ENCODE results near the gene TIMP3.
A peak's percentile ranks its signal among the peaks of the same experiment; 100 is the strongest.

The TIMP3 gene

DNA sequence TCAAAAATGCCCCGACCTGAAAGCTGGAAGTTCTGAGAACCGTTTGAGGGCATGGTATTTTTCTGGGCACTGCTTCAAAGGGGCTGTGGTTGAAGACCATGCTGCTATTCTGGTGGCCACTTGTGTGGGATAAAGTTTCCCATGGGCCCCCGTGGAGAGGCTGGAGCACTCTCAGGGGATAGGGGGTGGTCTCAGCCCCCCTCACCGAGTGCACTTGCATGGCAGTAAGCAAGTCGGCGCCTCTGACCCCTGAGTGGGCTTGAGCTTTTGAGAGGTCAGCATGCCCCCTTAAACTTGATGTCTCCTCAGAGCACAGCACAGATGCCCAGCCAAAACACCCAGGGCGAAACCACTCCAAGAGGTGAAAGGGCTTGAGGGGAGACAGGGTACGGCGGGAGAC lies 35.6 kb downstream of the TIMP3 start:
- H3K4me3 ChIP-seq (ENCODE audit: insufficient read depth in 1 of 2, low read depth in 1 of 2, low read length in 2 of 2), result no peak overlapping the region
- H3K23ac ChIP-seq (ENCODE audit: low read length in 2 of 2), result no peak overlapping the region
- no peak overlapping the region for H3K4me2 ChIP-seq (ENCODE audit: low read length, poor library complexity, severe bottlenecking)
- H3K36me3 ChIP-seq (ENCODE audit: control insufficient read depth in 1 of 2, insufficient read depth in 2 of 2, low read depth in 1 of 2, low read length in 2 of 2), result peaks cover 0 to 85% of the 10 kb centered on the region in 2 experiments
- no peak overlapping the region for H3K4ac ChIP-seq (ENCODE audit: low read depth in 1 of 2, low read length in 2 of 2)
- H3K9ac ChIP-seq (ENCODE audit: low read length), result no peak overlapping the region
- no peak overlapping the region for H2BK5ac ChIP-seq (ENCODE audit: low read depth, low read length, poor library complexity, severe bottlenecking)
- no peak for DNase-seq
- no peaks in the 10 kb centered on the region for H3K9me3 ChIP-seq (ENCODE audit: control insufficient read depth, low read length)
- no peak overlapping the region for H3K14ac ChIP-seq (ENCODE audit: low read length in 2 of 2)
- H3K27me3 ChIP-seq (ENCODE audit: control insufficient read depth in 1 of 2, insufficient read depth in 1 of 2, low read length in 2 of 2), result no peaks in the 10 kb centered on the region
- no peak overlapping the region for H2AK5ac ChIP-seq (ENCODE audit: low read length, severe bottlenecking)
- no peak overlapping the region for H3K27ac ChIP-seq (ENCODE audit: low read length, poor library complexity, severe bottlenecking)
- no peak overlapping the region for H4K91ac ChIP-seq (ENCODE audit: low read length)
- H3K18ac ChIP-seq (ENCODE audit: low read depth in 1 of 2, low read length in 2 of 2), result peak overlapping the region in 1 of 2 experiments; percentile 5
- H2BK15ac ChIP-seq (ENCODE audit: low read depth, poor library complexity, severe bottlenecking), result peak overlapping the region; percentile 67
- H2AFZ ChIP-seq (ENCODE audit: low read depth, low read length), result no peak overlapping the region
- 97% methylated on average over 9 of the region's 9 CpGs for WGBS
- no peaks in the 10 kb centered on the region for H3K79me1 ChIP-seq (replicated peaks; ENCODE audit: low read length, poor library complexity, severe bottlenecking)
- no peak overlapping the region for H2BK120ac ChIP-seq (ENCODE audit: low read depth, low read length)
- no peak overlapping the region for H2BK12ac ChIP-seq (ENCODE audit: low read length in 2 of 2)
- no peak overlapping the region for H4K8ac ChIP-seq (ENCODE audit: low read length)
- no peaks in the 10 kb centered on the region for H3K4me1 ChIP-seq (ENCODE audit: control insufficient read depth, insufficient read depth, low read depth, low read length)

- no peaks in the 10 kb centered on the region for H3K9me3 ChIP-seq (ENCODE audit: control insufficient read depth, low read length)
- H2BK120ac ChIP-seq (ENCODE audit: low read depth, low read length), result no peak overlapping the region
- H3K4ac ChIP-seq (ENCODE audit: low read depth in 1 of 2, low read length in 2 of 2), result no peak overlapping the region
- no peaks in the 10 kb centered on the region for H3K27me3 ChIP-seq (ENCODE audit: control insufficient read depth in 1 of 2, insufficient read depth in 1 of 2, low read length in 2 of 2)
- peaks cover 0 to 83% of the 10 kb centered on the region in 2 experiments for H3K36me3 ChIP-seq (ENCODE audit: control insufficient read depth in 1 of 2, insufficient read depth in 2 of 2, low read depth in 1 of 2, low read length in 2 of 2)
- H3K9ac ChIP-seq (ENCODE audit: low read length), result no peak overlapping the region
- no peaks in the 10 kb centered on the region for H3K4me1 ChIP-seq (ENCODE audit: control insufficient read depth, insufficient read depth, low read depth, low read length)
- H3K4me2 ChIP-seq (ENCODE audit: low read length, poor library complexity, severe bottlenecking), result no peak overlapping the region
- H3K14ac ChIP-seq (ENCODE audit: low read length in 2 of 2), result no peak overlapping the region
- no peak overlapping the region for H3K23ac ChIP-seq (ENCODE audit: low read length in 2 of 2)
- no peak overlapping the region for H3K27ac ChIP-seq (ENCODE audit: low read length, poor library complexity, severe bottlenecking)
- 94% methylated on average over 4 of the region's 4 CpGs for WGBS
- no peak overlapping the region for H2BK5ac ChIP-seq (ENCODE audit: low read depth, low read length, poor library complexity, severe bottlenecking)
- H2AFZ ChIP-seq (ENCODE audit: low read depth, low read length), result no peak overlapping the region
- no peaks in the 10 kb centered on the region for H3K79me1 ChIP-seq (replicated peaks; ENCODE audit: low read length, poor library complexity, severe bottlenecking)
- peak overlapping the region in 1 of 2 experiments; percentile 9 for H3K18ac ChIP-seq (ENCODE audit: low read depth in 1 of 2, low read length in 2 of 2)
- no peak overlapping the region for H2AK5ac ChIP-seq (ENCODE audit: low read length, severe bottlenecking)
- no peak overlapping the region for H3K4me3 ChIP-seq (ENCODE audit: insufficient read depth in 1 of 2, low read depth in 1 of 2, low read length in 2 of 2)
- no peak overlapping the region for H2BK15ac ChIP-seq (ENCODE audit: low read depth, poor library complexity, severe bottlenecking)
- H2BK12ac ChIP-seq (ENCODE audit: low read length in 2 of 2), result no peak overlapping the region
- no peak overlapping the region for H4K8ac ChIP-seq (ENCODE audit: low read length)
- no peak for DNase-seq
- no peak overlapping the region for H4K91ac ChIP-seq (ENCODE audit: low read length)
These were observed 36.3 kb downstream of the TIMP3 start for GRCh38 chr22:32837803-32838202.

DNA sequence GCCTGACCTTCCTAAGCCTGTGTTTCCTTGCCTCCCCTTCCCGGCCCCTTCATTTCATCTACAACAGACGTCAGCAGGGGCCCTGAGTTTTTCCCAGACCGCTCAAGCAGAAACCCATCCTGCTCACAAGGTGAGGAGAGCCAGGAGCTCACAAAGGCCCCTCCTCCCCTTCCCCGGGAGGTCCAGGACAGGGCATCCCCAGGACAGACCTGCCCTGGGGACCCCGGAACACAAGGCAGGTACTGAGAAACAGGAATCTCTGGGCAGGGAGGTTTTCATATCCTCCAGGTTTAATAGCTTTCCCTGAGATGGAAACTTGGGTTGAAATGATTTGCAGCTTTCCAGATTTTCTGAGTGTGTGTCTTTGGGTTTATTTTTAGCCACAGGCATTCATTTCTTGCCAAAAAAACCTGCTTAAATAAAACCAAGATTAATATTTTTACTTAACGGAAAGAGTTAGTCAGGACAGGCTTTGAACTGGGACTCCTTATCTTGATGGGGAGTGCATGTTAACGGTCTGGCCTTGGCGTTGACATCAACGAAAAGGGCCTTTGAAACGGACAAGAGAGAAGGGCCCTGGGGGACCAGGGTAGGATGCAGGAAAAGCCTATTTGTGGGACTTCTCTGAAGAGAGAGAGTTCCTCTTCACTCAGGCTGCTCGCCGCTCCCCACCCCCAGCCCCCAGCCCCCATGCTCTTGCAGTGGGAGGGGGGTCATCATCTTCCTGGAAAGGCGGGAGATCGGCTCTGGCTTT lies 38.5 kb downstream of the TIMP3 start:
- Histone ChIP-seq H3K79me1 (replicated peaks; ENCODE audit: low read length, poor library complexity, severe bottlenecking) (no peaks in the 10 kb centered on the region), H3K4me2 (ENCODE audit: low read length, poor library complexity, severe bottlenecking) (no peak overlapping the region), H3K36me3 (ENCODE audit: control insufficient read depth in 1 of 2, insufficient read depth in 2 of 2, low read depth in 1 of 2, low read length in 2 of 2) (peaks cover 0 to 80% of the 10 kb centered on the region in 2 experiments), H3K9ac (ENCODE audit: low read length) (peak overlapping the region; percentile 44), H3K27ac (ENCODE audit: low read length, poor library complexity, severe bottlenecking) (no peak overlapping the region), H2BK120ac (ENCODE audit: low read depth, low read length) (no peak overlapping the region), H2BK5ac (ENCODE audit: low read depth, low read length, poor library complexity, severe bottlenecking) (no peak overlapping the region), H3K4ac (ENCODE audit: low read depth in 1 of 2, low read length in 2 of 2) (peak overlapping the region in 1 of 2 experiments; percentile 30), H4K8ac (ENCODE audit: low read length) (no peak overlapping the region), H2BK15ac (ENCODE audit: low read depth, poor library complexity, severe bottlenecking) (peak overlapping the region; percentile 16), H3K14ac (ENCODE audit: low read length in 2 of 2) (no peak overlapping the region), H2BK12ac (ENCODE audit: low read length in 2 of 2) (no peak overlapping the region), H2AFZ (ENCODE audit: low read depth, low read length) (no peak overlapping the region), H3K27me3 (ENCODE audit: control insufficient read depth in 1 of 2, insufficient read depth in 1 of 2, low read length in 2 of 2) (no peaks in the 10 kb centered on the region), H4K91ac (ENCODE audit: low read length) (no peak overlapping the region), H3K23ac (ENCODE audit: low read length in 2 of 2) (no peak overlapping the region), H3K4me1 (ENCODE audit: control insufficient read depth, insufficient read depth, low read depth, low read length) (no peaks in the 10 kb centered on the region), H2AK5ac (ENCODE audit: low read length, severe bottlenecking) (no peak overlapping the region), H3K18ac (ENCODE audit: low read depth in 1 of 2, low read length in 2 of 2) (peak overlapping the region in 1 of 2 experiments; percentile 46), H3K4me3 (ENCODE audit: insufficient read depth in 1 of 2, low read depth in 1 of 2, low read length in 2 of 2) (no peak overlapping the region), H3K9me3 (ENCODE audit: control insufficient read depth, low read length) (no peaks in the 10 kb centered on the region)
- 52% methylated on average over 11 of the region's 14 CpGs for WGBS
- peak; percentile 69 for DNase-seq

DNA sequence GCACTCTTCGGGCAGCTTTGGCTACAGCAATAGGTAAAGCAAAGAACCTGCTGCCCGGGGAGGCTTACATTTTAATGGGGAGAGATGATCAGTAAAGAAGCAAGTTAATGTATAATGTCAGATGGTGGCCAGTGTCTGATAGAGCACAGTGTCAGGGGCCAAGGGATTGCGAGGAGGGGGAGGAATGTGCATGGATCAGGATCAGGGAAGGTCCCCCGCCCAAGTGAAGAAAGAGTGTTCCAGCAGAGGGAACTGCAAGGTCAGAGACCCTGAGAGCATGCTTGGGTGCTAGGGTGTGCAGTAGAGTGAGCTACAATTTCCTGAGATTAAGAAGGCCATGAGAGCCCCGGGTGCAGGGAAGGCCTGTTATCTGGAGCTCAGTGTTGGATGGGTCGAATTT lies 39.7 kb downstream of the TIMP3 start:
- Histone ChIP-seq H3K27me3 (ENCODE audit: control insufficient read depth in 1 of 2, insufficient read depth in 1 of 2, low read length in 2 of 2) (no peaks in the 10 kb centered on the region), H4K91ac (ENCODE audit: low read length) (no peak overlapping the region), H3K4me2 (ENCODE audit: low read length, poor library complexity, severe bottlenecking) (no peak overlapping the region), H3K9me3 (ENCODE audit: control insufficient read depth, low read length) (no peaks in the 10 kb centered on the region), H3K27ac (ENCODE audit: low read length, poor library complexity, severe bottlenecking) (no peak overlapping the region), H2AK5ac (ENCODE audit: low read length, severe bottlenecking) (no peak overlapping the region), H3K14ac (ENCODE audit: low read length in 2 of 2) (peak overlapping the region in 1 of 2 experiments; percentile 35), H3K9ac (ENCODE audit: low read length) (no peak overlapping the region), H2BK15ac (ENCODE audit: low read depth, poor library complexity, severe bottlenecking) (no peak overlapping the region), H2BK5ac (ENCODE audit: low read depth, low read length, poor library complexity, severe bottlenecking) (no peak overlapping the region), H2AFZ (ENCODE audit: low read depth, low read length) (no peak overlapping the region), H3K4ac (ENCODE audit: low read depth in 1 of 2, low read length in 2 of 2) (no peak overlapping the region), H3K79me1 (replicated peaks; ENCODE audit: low read length, poor library complexity, severe bottlenecking) (no peaks in the 10 kb centered on the region), H3K18ac (ENCODE audit: low read depth in 1 of 2, low read length in 2 of 2) (peak overlapping the region in 1 of 2 experiments; percentile 72), H3K4me1 (ENCODE audit: control insufficient read depth, insufficient read depth, low read depth, low read length) (no peaks in the 10 kb centered on the region), H3K23ac (ENCODE audit: low read length in 2 of 2) (peak overlapping the region in 1 of 2 experiments; percentile 98), H4K8ac (ENCODE audit: low read length) (no peak overlapping the region), H3K4me3 (ENCODE audit: insufficient read depth in 1 of 2, low read depth in 1 of 2, low read length in 2 of 2) (no peak overlapping the region), H3K36me3 (ENCODE audit: control insufficient read depth in 1 of 2, insufficient read depth in 2 of 2, low read depth in 1 of 2, low read length in 2 of 2) (peaks cover 0 to 77% of the 10 kb centered on the region in 2 experiments), H2BK12ac (ENCODE audit: low read length in 2 of 2) (no peak overlapping the region), H2BK120ac (ENCODE audit: low read depth, low read length) (no peak overlapping the region)
- 95% methylated on average over 6 of the region's 6 CpGs for WGBS
- no peak for DNase-seq
